Neutrophil (primary cell): ENCODE measurements around the gene LGMN.

Source experiments
- H3K27ac ChIP-seq: fragments of 200-600 bp; sonication (generic); 2 replicates; pipeline ENCODE4 v1.5.1; 2016; ENCODE audit warnings: mild to moderate bottlenecking, moderate library complexity
- H3K27me3 ChIP-seq: fragments of 200-600 bp; sonication (generic); 2 replicates; pipeline ENCODE4 v1.6.0; 2016; ENCODE audit warnings: mild to moderate bottlenecking
- H3K36me3 ChIP-seq: fragments of 200-600 bp; sonication (generic); 2 replicates; pipeline ENCODE4 v1.5.1; 2017
- H3K4me1 ChIP-seq, 2 experiments: fragments of 200-600 bp in 1 of 2; sonication (generic) in 1 of 2; 1 replicate in 1 of 2; 2 replicates in 1 of 2; pipeline versions ENCODE4 v1.5.1 to v1.6.1; 2013 to 2016; ENCODE audit warnings: low read depth in 1 of 2, low read length in 1 of 2, mild to moderate bottlenecking in 1 of 2, moderate library complexity in 1 of 2; ENCODE audit not compliant: control insufficient read depth in 1 of 2, insufficient read depth in 1 of 2
- H3K4me3 ChIP-seq, 2 experiments: fragments of 200-600 bp in 1 of 2; sonication (generic) in 1 of 2; 1 replicate in 1 of 2; 2 replicates in 1 of 2; pipeline ENCODE4 v1.5.1; 2013 to 2016; ENCODE audit warnings: low read depth in 1 of 2, low read length in 1 of 2, mild to moderate bottlenecking in 1 of 2, moderate library complexity in 1 of 2
- H3K9me3 ChIP-seq: fragments of 200-600 bp; sonication (generic); 2 replicates; pipeline ENCODE4 v1.5.1; 2016
- TF ChIP-seq, protein P1 (sequence below): fragments of 200-600 bp; sonication (generic); IDR thresholded peaks from 2 replicates; pipeline ENCODE4 v1.5.1; 2016; ENCODE audit warnings: antibody characterized with exemption

LGMN gene

DNA sequence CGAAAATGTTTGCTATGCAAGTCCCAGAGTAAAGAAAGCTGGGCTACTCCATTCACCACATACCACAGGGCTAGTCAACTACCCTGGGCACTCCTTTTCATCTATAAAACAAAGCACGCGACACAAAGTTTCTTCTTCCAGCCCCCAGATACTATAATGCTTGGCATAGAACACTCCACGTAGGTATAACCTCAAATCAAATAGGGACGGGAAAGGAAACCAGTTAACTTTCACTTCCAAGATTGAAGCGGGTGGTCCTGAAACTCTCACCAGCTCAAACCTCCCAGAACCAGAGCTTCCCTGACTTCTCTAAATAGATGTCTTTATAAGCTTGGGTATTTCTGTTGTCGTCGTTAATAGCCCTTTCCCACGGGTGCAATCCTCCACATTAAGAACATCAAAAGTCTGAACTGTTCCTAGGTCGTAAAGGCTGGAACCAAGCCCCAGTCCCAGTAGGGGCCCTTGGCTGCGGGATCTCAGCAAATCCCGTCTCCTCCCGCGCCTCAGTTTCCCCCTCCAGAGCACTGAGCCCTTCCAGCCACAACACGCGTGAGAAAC lies 647 bp downstream of the LGMN start:
- peaks cover 9 to 13% of the 10 kb centered on the region in 2 experiments for H3K4me1 ChIP-seq
- peaks cover 10% of the 10 kb centered on the region for H3K9me3 ChIP-seq
- no peaks in the 10 kb centered on the region for H3K36me3 ChIP-seq
- peaks cover 79% of the 10 kb centered on the region for H3K27me3 ChIP-seq
- no peak overlapping the region for H3K27ac ChIP-seq
- TF ChIP-seq, protein P1, sequence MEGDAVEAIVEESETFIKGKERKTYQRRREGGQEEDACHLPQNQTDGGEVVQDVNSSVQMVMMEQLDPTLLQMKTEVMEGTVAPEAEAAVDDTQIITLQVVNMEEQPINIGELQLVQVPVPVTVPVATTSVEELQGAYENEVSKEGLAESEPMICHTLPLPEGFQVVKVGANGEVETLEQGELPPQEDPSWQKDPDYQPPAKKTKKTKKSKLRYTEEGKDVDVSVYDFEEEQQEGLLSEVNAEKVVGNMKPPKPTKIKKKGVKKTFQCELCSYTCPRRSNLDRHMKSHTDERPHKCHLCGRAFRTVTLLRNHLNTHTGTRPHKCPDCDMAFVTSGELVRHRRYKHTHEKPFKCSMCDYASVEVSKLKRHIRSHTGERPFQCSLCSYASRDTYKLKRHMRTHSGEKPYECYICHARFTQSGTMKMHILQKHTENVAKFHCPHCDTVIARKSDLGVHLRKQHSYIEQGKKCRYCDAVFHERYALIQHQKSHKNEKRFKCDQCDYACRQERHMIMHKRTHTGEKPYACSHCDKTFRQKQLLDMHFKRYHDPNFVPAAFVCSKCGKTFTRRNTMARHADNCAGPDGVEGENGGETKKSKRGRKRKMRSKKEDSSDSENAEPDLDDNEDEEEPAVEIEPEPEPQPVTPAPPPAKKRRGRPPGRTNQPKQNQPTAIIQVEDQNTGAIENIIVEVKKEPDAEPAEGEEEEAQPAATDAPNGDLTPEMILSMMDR: no peak
- peak overlapping the region; percentile 3 to 34 for H3K4me3 ChIP-seq

DNA sequence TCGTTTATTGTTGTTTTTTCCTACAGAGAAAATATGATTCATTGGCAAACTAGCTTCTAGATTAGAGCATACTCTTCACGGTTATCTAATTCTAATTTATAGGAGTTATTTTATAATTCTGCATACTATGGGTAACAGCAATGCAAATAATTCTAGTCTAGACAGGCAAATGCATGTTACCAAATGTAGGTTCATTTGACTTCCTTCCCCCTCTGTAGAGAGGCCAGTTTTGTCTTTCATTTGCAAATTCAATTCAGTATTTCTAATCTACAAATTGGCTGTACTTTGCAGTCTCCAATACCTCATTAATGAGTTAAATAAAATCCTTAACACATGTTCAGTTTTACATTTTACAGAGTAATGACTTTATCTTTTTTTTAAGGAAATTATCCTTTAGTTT lies 4.2 kb downstream of the LGMN start:
- Histone ChIP-seq H3K4me1 (peaks cover 9 to 13% of the 10 kb centered on the region in 2 experiments), H3K27ac (no peak overlapping the region), H3K27me3 (peaks cover 53% of the 10 kb centered on the region), H3K9me3 (no peaks in the 10 kb centered on the region), H3K4me3 (no peak overlapping the region), H3K36me3 (no peaks in the 10 kb centered on the region)
- TF ChIP-seq, protein P1: no peak

DNA sequence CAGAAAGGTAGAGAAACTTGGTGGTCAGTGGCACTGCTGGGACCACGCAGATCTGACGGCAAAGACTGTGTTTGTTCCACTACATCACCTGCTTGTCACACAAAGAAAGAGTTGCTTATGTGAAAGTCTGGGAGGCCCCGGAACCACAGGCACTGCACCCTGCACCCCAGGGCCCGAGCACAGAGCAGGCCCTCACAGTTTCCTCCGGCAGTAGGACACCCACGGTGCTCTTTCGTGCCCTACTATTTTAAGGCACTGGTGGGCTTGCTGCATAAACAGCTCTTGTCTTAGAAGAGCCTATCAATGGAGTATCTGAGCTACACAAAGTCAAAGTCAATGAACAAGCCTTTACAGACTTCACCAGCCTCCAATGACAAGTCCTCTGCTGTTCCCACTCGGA lies 8.0 kb downstream of the LGMN start:
- Histone ChIP-seq H3K27me3 (peaks cover 32% of the 10 kb centered on the region), H3K27ac (no peak overlapping the region), H3K36me3 (no peaks in the 10 kb centered on the region), H3K9me3 (no peaks in the 10 kb centered on the region), H3K4me3 (no peak overlapping the region), H3K4me1 (no peaks in the 10 kb centered on the region)
- TF ChIP-seq, protein P1: no peak

DNA sequence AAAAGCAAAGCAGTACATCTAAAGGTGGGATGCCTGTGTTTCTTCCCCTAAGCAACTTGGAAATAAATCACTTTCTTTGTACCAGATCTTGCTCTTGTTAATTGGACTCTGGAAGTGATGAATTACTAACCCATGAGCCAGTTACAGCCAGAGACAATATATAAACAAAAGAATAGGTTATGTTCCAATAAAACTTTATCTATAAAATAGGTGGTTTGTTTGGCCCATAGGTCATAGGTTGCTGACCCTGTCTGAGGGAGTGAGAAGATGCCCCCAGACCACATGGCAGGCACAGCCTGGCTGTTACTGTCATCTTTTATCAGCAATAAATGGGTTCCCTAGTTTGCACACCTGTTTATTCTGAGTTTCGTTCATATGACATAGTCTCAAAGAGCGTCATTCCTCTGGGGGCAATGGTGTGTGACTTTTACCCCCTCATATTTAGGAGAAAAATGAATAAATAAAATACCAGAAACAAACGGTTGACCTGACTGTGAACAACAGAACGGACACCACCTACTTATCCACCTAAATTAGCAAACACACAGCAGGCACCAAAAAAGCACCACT lies 10.7 kb downstream of the LGMN start:
- Histone ChIP-seq H3K4me1 (no peaks in the 10 kb centered on the region), H3K36me3 (no peaks in the 10 kb centered on the region), H3K27me3 (peaks cover 38% of the 10 kb centered on the region), H3K27ac (no peak overlapping the region), H3K9me3 (no peaks in the 10 kb centered on the region), H3K4me3 (no peak overlapping the region)
- TF ChIP-seq, protein P1: no peak

DNA sequence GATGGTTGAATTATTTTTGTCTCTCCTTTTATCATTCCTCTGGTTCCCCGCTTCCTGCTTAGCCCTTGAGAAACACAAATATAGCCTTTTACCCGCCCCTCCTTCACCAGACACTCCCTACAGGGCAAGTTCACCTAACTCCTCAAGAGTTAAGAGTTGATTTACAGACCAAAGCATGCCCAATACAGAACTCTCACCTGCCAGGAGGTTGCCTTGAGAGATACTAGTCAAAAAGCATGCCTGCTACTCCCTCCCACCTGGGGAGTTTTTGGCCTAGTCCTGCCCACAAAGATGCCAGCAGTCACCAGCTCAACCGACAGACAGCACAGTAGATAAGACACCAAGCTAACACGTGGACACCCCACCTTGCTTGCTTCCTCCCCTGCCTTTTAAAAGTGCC lies 11.2 kb downstream of the LGMN start:
- peaks cover 38% of the 10 kb centered on the region for H3K27me3 ChIP-seq
- H3K36me3 ChIP-seq: no peaks in the 10 kb centered on the region
- no peaks in the 10 kb centered on the region for H3K4me1 ChIP-seq
- TF ChIP-seq, protein P1: no peak
- no peaks in the 10 kb centered on the region for H3K9me3 ChIP-seq
- H3K4me3 ChIP-seq: no peak overlapping the region
- no peak overlapping the region for H3K27ac ChIP-seq
